Head of caudate nucleus (tissue), 42 donors: ENCODE measurements around the gene SIL1.
"Not testable (repeated sequence)": the region's sequence is repeated elsewhere in the genome, so short reads cannot be mapped to it uniquely, and the experiment has no call there.

ENCODE experiments used
- DNase-seq, 42 donors: peaks; one replicate each; pipeline versions ENCODE4 v3.0.0 to v3.0.0-alpha.2; 2020 to 2021; ENCODE audit warnings: mixed read lengths in 7 of 42
- intact Hi-C: fragments of 100-400 bp; cut with DNase I; formaldehyde crosslinking; loops from one replicate; pipeline ENCODE4 v1.15.0; 2022

Gene SIL1

GRCh38 chr5:138927979-138928378 lies 270.2 kb downstream of the SIL1 start:
- intact Hi-C loops, result loop anchor here (10.0 kb wide), 1 partner anchor 53 kb away; the partner anchor contains the start of gene LRRTM2
- peak; percentile 68 to 95 (median 90) for DNase-seq

GRCh38 chr5:138927544-138927943 lies 270.6 kb downstream of the SIL1 start:
- intact Hi-C loops, result loop anchor here (10.0 kb wide), 1 partner anchor 53 kb away; the partner anchor contains the start of gene LRRTM2
- no peak for DNase-seq

- DNase-seq, result peak in 3 of 42 donors; percentile 33 to 57 (median 33)
- intact Hi-C loops, result loop anchor here (10.0 kb wide), 1 partner anchor 52 kb away; the partner anchor contains the start of gene LRRTM2
Observed at GRCh38 chr5:138926688-138927448, 271.3 kb downstream of the SIL1 start.

GRCh38 chr5:138926257-138926656 lies 271.9 kb downstream of the SIL1 start:
- no peak for DNase-seq
- intact Hi-C loops, result loop anchor here (10.0 kb wide), 1 partner anchor 51 kb away; the partner anchor contains the start of gene LRRTM2

- intact Hi-C loops, result loop anchor here (10.0 kb wide), 1 partner anchor 50 kb away; the partner anchor contains the start of gene LRRTM2
Observed at GRCh38 chr5:138925090-138925635, 273.0 kb downstream of the SIL1 start.

GRCh38 chr5:138922494-138922893 lies 275.7 kb downstream of the SIL1 start:
- peak in 1 of 42 donors; percentile 16 for DNase-seq
- intact Hi-C loops, result loop anchor here (10.0 kb wide), 1 partner anchor 48 kb away; the partner anchor contains the start of gene LRRTM2

More at GRCh38 chr5:138925090-138925635, 273.0 kb downstream of the SIL1 start:
- DNase-seq, result peak in 1 of 42 donors; percentile 36

GRCh38 chr5:138921362-138921761 lies 276.8 kb downstream of the SIL1 start:
- intact Hi-C loops, result loop anchor here (10.0 kb wide), 1 partner anchor 47 kb away; the partner anchor contains the start of gene LRRTM2
- not testable (repeated sequence) for DNase-seq

GRCh38 chr5:138920181-138920580 lies 278.0 kb downstream of the SIL1 start:
- no peak for DNase-seq
- intact Hi-C loops, result loop anchor here (10.0 kb wide), 1 partner anchor 45 kb away; the partner anchor contains the start of gene LRRTM2

- intact Hi-C loops, result no loop called here
Observed at GRCh38 chr5:138918686-138919085, 279.5 kb downstream of the SIL1 start.

GRCh38 chr5:138914338-138914737 lies 283.8 kb downstream of the SIL1 start:
- no peak for DNase-seq
- intact Hi-C loops, result no loop called here

More at GRCh38 chr5:138918686-138919085, 279.5 kb downstream of the SIL1 start:
- no peak for DNase-seq

- no peak for DNase-seq
- intact Hi-C loops, result no loop called here
Observed at GRCh38 chr5:138913773-138914172, 284.4 kb downstream of the SIL1 start.

GRCh38 chr5:138912093-138912492 lies 286.1 kb downstream of the SIL1 start:
- intact Hi-C loops, result no loop called here

GRCh38 chr5:138911441-138911840 lies 286.7 kb downstream of the SIL1 start:
- no peak for DNase-seq
- intact Hi-C loops, result no loop called here

More at GRCh38 chr5:138912093-138912492, 286.1 kb downstream of the SIL1 start:
- DNase-seq, result no peak

- intact Hi-C loops, result no loop called here
- DNase-seq, result no peak
Observed at GRCh38 chr5:138910546-138911185, 287.5 kb downstream of the SIL1 start.

- intact Hi-C loops, result no loop called here
Observed at GRCh38 chr5:138909734-138910133, 288.4 kb downstream of the SIL1 start.

GRCh38 chr5:138905541-138905940 lies 292.6 kb downstream of the SIL1 start:
- intact Hi-C loops, result no loop called here
- DNase-seq, result no peak

More at GRCh38 chr5:138909734-138910133, 288.4 kb downstream of the SIL1 start:
- DNase-seq, result no peak

GRCh38 chr5:138903130-138903775 lies 294.9 kb downstream of the SIL1 start:
- no peak for DNase-seq
- intact Hi-C loops, result no loop called here

- DNase-seq, result peak in 11 of 42 donors; percentile 11 to 54 (median 19)
- intact Hi-C loops, result no loop called here
Observed at GRCh38 chr5:138901716-138902115, 296.5 kb downstream of the SIL1 start.
